Mesendoderm (in vitro differentiated cells): ENCODE results near the gene TBC1D10A.

ENCODE experiments used
- DNase-seq: peaks from one replicate; pipeline ENCODE4 v3.0.0; 2013
- H2AK5ac ChIP-seq: 2 replicates; pipeline ENCODE4 v1.6.1; 2013; ENCODE audit warnings: low read length, inconsistent platforms
- H2BK120ac ChIP-seq: 2 replicates; pipeline ENCODE4 v1.6.1; 2013; ENCODE audit warnings: low read depth, mild to moderate bottlenecking, low read length, moderate library complexity, mixed read lengths
- H2BK15ac ChIP-seq: replicated peaks from 2 replicates; pipeline ENCODE4 v1.6.1; 2013; ENCODE audit warnings: low read depth, mild to moderate bottlenecking, moderate library complexity
- H2BK5ac ChIP-seq: 2 replicates; pipeline ENCODE4 v1.6.1; 2013; ENCODE audit warnings: low read length, inconsistent platforms
- H3K18ac ChIP-seq: 2 replicates; pipeline ENCODE4 v1.6.1; 2013; ENCODE audit warnings: mild to moderate bottlenecking, low read length, mixed read lengths
- H3K23ac ChIP-seq: one replicate; pipeline ENCODE4 v1.6.1; 2013; ENCODE audit warnings: low read length
- H3K27ac ChIP-seq: 2 replicates; pipeline ENCODE4 v1.5.1; 2013; ENCODE audit warnings: low read depth, mild to moderate bottlenecking, inconsistent platforms, low read length, moderate library complexity
- H3K27me3 ChIP-seq: 2 replicates; pipeline ENCODE4 v1.6.1; 2013; ENCODE audit warnings: low read length, control low read depth, mild to moderate bottlenecking, inconsistent platforms; ENCODE audit not compliant: insufficient read depth, poor library complexity
- H3K36me3 ChIP-seq: 2 replicates; pipeline ENCODE4 v1.6.1; 2013; ENCODE audit warnings: low read length, inconsistent platforms; ENCODE audit not compliant: control insufficient read depth, insufficient read depth
- H3K4ac ChIP-seq: one replicate; pipeline ENCODE4 v1.6.1; 2013; ENCODE audit warnings: low read depth, mild to moderate bottlenecking, low read length, moderate library complexity
- H3K4me1 ChIP-seq: 2 replicates; pipeline ENCODE4 v1.6.1; 2013; ENCODE audit warnings: low read depth, low read length, inconsistent platforms; ENCODE audit not compliant: control insufficient read depth
- H3K4me2 ChIP-seq: 2 replicates; pipeline ENCODE4 v1.6.1; 2013; ENCODE audit warnings: low read length
- H3K4me3 ChIP-seq: 2 replicates; pipeline ENCODE4 v1.5.1; 2013; ENCODE audit warnings: mild to moderate bottlenecking, low read length
- H3K56ac ChIP-seq: one replicate; pipeline ENCODE4 v1.6.1; 2013; ENCODE audit warnings: low read length
- H3K79me1 ChIP-seq: 2 replicates; pipeline ENCODE4 v1.6.1; 2013; ENCODE audit warnings: low read length, inconsistent platforms
- H3K79me2 ChIP-seq: 2 replicates; pipeline ENCODE4 v1.6.1; 2013; ENCODE audit warnings: mild to moderate bottlenecking, low read length; ENCODE audit not compliant: control insufficient read depth, insufficient read depth
- H3K9ac ChIP-seq: 2 replicates; pipeline ENCODE4 v1.6.1; 2013; ENCODE audit warnings: low read length, inconsistent platforms
- H4K5ac ChIP-seq: one replicate; pipeline ENCODE4 v1.6.1; 2013; ENCODE audit warnings: low read length
- H4K8ac ChIP-seq: one replicate; pipeline ENCODE4 v1.6.1; 2013; ENCODE audit warnings: low read depth, mild to moderate bottlenecking, control low read depth, low read length, moderate library complexity
- WGBS: extraction: QIAGEN DNeasy Blood & Tissue Kit; methylation state at CpG from one replicate; pipeline ENCODE4 v1.1.7; 2013; ENCODE audit warnings: low lambda C conversion rate, missing lambda C conversion rate; ENCODE audit not compliant: insufficient coverage; ENCODE audit errors: extremely low coverage; 5-methylcytosine and 5-hydroxymethylcytosine counted together

TBC1D10A gene

GRCh38 chr22:30285176-30285845 lies 41.4 kb downstream of the TBC1D10A start:
- H4K5ac ChIP-seq = no peak overlapping the region
- H3K4me3 ChIP-seq = no peak overlapping the region
- no peaks in the 10 kb centered on the region for H3K79me2 ChIP-seq
- no peak overlapping the region for H3K23ac ChIP-seq
- no peaks in the 10 kb centered on the region for H3K27me3 ChIP-seq
- H3K18ac ChIP-seq = no peak overlapping the region
- no peak overlapping the region for H3K9ac ChIP-seq
- no peak overlapping the region for H4K8ac ChIP-seq
- no peak overlapping the region for H2BK15ac ChIP-seq
- H2BK5ac ChIP-seq = no peak overlapping the region
- H2AK5ac ChIP-seq = no peak overlapping the region
- no peak overlapping the region for H3K4ac ChIP-seq
- H3K4me2 ChIP-seq = no peak overlapping the region
- no peak overlapping the region for H2BK120ac ChIP-seq
- H3K4me1 ChIP-seq = peaks cover 9% of the 10 kb centered on the region
- H3K56ac ChIP-seq = no peak overlapping the region
- DNase-seq = no peak
- no peaks in the 10 kb centered on the region for H3K36me3 ChIP-seq
- no peak overlapping the region for H3K27ac ChIP-seq
- WGBS = no CpG with 5 or more reads among the region's 27 CpGs
- no peaks in the 10 kb centered on the region for H3K79me1 ChIP-seq

GRCh38 chr22:30284666-30285065 lies 42.1 kb downstream of the TBC1D10A start:
- Histone ChIP-seq H2BK120ac (no peak overlapping the region), H3K79me1 (no peaks in the 10 kb centered on the region), H3K27ac (no peak overlapping the region), H3K56ac (no peak overlapping the region), H3K4me3 (no peak overlapping the region), H3K4me2 (no peak overlapping the region), H3K9ac (no peak overlapping the region), H3K4ac (no peak overlapping the region), H3K27me3 (no peaks in the 10 kb centered on the region), H2BK5ac (no peak overlapping the region), H4K5ac (no peak overlapping the region), H3K23ac (no peak overlapping the region), H2AK5ac (no peak overlapping the region), H3K79me2 (no peaks in the 10 kb centered on the region), H2BK15ac (no peak overlapping the region), H3K36me3 (no peaks in the 10 kb centered on the region), H3K4me1 (peaks cover 6% of the 10 kb centered on the region), H4K8ac (no peak overlapping the region), H3K18ac (no peak overlapping the region)
- WGBS = no CpG with 5 or more reads among the region's 4 CpGs
- no peak for DNase-seq

DNA sequence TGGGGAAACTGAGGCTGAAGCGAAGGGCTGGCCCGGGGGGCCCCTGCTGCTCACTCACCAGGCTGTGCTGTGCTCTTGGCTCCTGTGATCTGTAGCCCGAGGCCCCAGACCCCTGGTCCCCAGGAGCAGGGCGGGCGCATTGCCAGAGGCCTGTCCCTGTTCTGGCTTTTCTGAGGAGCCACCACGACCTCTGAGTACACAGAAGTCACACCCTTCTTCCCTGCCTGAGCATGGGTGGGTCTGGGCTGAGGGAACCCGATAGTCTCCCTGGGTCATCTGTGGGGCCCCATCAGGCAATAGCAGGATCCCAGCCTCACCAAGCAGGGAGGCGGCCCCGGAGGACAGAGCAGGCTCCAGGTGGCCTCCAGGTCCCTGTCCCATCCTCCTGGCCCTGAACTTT lies 42.6 kb downstream of the TBC1D10A start:
- H3K79me1 ChIP-seq = no peaks in the 10 kb centered on the region
- no peak overlapping the region for H3K23ac ChIP-seq
- H3K27ac ChIP-seq = no peak overlapping the region
- no peak overlapping the region for H3K56ac ChIP-seq
- no peak overlapping the region for H3K4me2 ChIP-seq
- no peak for DNase-seq
- no peak overlapping the region for H4K8ac ChIP-seq
- no peak overlapping the region for H3K18ac ChIP-seq
- no CpG with 5 or more reads among the region's 9 CpGs for WGBS
- no peak overlapping the region for H3K9ac ChIP-seq
- no peak overlapping the region for H2AK5ac ChIP-seq
- no peak overlapping the region for H2BK120ac ChIP-seq
- H3K79me2 ChIP-seq = no peaks in the 10 kb centered on the region
- H3K27me3 ChIP-seq = no peaks in the 10 kb centered on the region
- H3K4me3 ChIP-seq = no peak overlapping the region
- H4K5ac ChIP-seq = no peak overlapping the region
- H3K36me3 ChIP-seq = no peaks in the 10 kb centered on the region
- H3K4me1 ChIP-seq = peaks cover 6% of the 10 kb centered on the region
- no peak overlapping the region for H2BK5ac ChIP-seq
- H2BK15ac ChIP-seq = no peak overlapping the region
- H3K4ac ChIP-seq = no peak overlapping the region

GRCh38 chr22:30283342-30283741 lies 43.4 kb downstream of the TBC1D10A start:
- Histone ChIP-seq H3K79me2 (no peaks in the 10 kb centered on the region), H4K5ac (no peak overlapping the region), H3K4ac (no peak overlapping the region), H2AK5ac (no peak overlapping the region), H3K4me2 (no peak overlapping the region), H3K79me1 (no peaks in the 10 kb centered on the region), H4K8ac (no peak overlapping the region), H3K23ac (no peak overlapping the region), H3K4me1 (peaks cover 3% of the 10 kb centered on the region), H3K4me3 (no peak overlapping the region), H2BK5ac (no peak overlapping the region), H3K56ac (no peak overlapping the region), H3K27me3 (no peaks in the 10 kb centered on the region), H3K18ac (no peak overlapping the region), H2BK15ac (no peak overlapping the region), H3K36me3 (no peaks in the 10 kb centered on the region), H3K27ac (no peak overlapping the region), H3K9ac (no peak overlapping the region), H2BK120ac (no peak overlapping the region)
- no peak for DNase-seq
- WGBS = no CpG with 5 or more reads among the region's 4 CpGs

DNA sequence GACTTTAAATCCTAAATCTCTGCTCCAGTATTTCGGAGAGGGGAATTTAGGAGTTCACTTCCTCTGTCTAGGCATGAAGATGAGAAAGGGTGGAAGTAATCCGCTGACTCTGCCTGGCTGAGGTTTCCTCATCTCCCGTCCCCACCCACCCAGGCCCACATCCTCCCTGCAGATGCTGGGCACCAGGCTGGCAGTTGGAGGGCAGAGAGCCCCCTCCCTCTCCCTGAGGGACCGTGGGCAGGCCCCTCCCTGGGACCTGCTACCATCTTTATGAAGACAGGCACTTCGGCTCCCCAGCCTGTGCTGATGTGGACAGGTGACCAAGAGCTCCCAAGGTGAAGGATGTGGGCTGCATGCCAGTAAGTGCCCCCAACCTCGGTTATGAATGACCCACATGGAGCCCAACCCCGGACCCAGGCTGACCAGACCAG lies 44.1 kb downstream of the TBC1D10A start:
- Histone ChIP-seq H3K36me3 (no peaks in the 10 kb centered on the region), H3K4me3 (no peak overlapping the region), H2BK5ac (no peak overlapping the region), H2BK120ac (no peak overlapping the region), H4K8ac (no peak overlapping the region), H3K56ac (no peak overlapping the region), H2AK5ac (no peak overlapping the region), H3K79me2 (no peaks in the 10 kb centered on the region), H3K9ac (no peak overlapping the region), H3K4me1 (no peaks in the 10 kb centered on the region), H3K27me3 (no peaks in the 10 kb centered on the region), H3K4me2 (no peak overlapping the region), H3K27ac (no peak overlapping the region), H4K5ac (no peak overlapping the region), H3K4ac (no peak overlapping the region), H2BK15ac (no peak overlapping the region), H3K18ac (no peak overlapping the region), H3K23ac (no peak overlapping the region), H3K79me1 (no peaks in the 10 kb centered on the region)
- WGBS = no CpG with 5 or more reads among the region's 7 CpGs
- DNase-seq = no peak

DNA sequence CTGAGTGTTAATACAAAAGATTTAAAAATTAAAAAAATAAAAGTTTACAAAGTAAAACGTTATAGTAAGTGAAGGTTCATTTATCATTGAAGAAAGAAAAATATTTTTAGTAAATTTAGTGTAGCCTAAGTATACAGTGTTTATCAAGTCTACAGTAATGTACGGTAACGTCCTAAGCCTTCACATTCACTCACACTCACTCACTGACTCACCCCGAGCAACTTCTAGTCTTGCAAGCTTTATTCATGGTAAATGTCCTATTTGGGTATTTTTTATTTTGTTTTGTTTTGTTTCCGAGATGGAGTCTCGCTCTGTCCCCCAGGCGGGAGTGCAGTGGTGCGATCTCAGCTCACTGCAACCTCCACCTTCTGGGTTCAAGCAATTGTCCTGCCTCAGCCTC lies 46.2 kb downstream of the TBC1D10A start:
- Histone ChIP-seq H3K79me2 (no peaks in the 10 kb centered on the region), H3K79me1 (no peaks in the 10 kb centered on the region), H2BK15ac (no peak overlapping the region), H2AK5ac (no peak overlapping the region), H3K27me3 (no peaks in the 10 kb centered on the region), H3K9ac (no peak overlapping the region), H3K4me2 (no peak overlapping the region), H3K56ac (no peak overlapping the region), H3K18ac (no peak overlapping the region), H3K4ac (no peak overlapping the region), H2BK5ac (no peak overlapping the region), H3K27ac (no peak overlapping the region), H3K36me3 (no peaks in the 10 kb centered on the region), H4K8ac (no peak overlapping the region), H2BK120ac (no peak overlapping the region), H3K4me3 (no peak overlapping the region), H3K23ac (no peak overlapping the region), H4K5ac (no peak overlapping the region), H3K4me1 (no peaks in the 10 kb centered on the region)
- no peak for DNase-seq
- WGBS = 100% methylated on average over 1 of the region's 8 CpGs
